ENCODE results near the gene ZNF750.
"Not testable (repeated sequence)": the region's sequence is repeated elsewhere in the genome, so short reads cannot be mapped to it uniquely, and the experiment has no call there.

The ZNF750 gene

GRCh38 chr17:82790391-82790790 lies 49.4 kb downstream of the ZNF750 start:
- no peak for DNase-seq

DNA sequence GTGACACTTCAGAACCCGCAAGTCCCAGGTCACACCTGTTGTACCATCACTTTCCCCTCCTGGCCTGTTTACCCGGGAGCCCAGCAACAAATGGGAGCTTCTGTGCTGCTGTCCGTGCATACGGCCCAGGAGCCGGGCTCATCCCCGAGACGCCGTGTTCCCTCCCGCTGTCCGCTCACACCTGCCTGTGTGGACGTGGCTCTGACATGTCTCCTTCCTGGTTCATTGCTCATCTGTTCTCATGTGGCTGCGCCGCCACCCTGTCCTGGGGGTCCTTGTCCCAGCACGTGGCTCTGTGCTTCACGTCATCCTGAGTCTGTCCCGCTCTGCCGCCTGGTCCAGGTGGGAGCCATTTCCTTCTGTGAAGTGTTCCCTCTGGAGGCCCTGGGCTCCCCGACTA lies 50.0 kb downstream of the ZNF750 start:
- no peak for DNase-seq

- DNase-seq: peak; percentile 43
These were observed 50.7 kb downstream of the ZNF750 start for GRCh38 chr17:82789051-82789592.

- DNase-seq: peak; percentile 55
These were observed 51.4 kb downstream of the ZNF750 start for GRCh38 chr17:82788206-82789001.

- DNase-seq: peak; percentile 96
These were observed 52.6 kb downstream of the ZNF750 start for GRCh38 chr17:82787081-82787848.

DNA sequence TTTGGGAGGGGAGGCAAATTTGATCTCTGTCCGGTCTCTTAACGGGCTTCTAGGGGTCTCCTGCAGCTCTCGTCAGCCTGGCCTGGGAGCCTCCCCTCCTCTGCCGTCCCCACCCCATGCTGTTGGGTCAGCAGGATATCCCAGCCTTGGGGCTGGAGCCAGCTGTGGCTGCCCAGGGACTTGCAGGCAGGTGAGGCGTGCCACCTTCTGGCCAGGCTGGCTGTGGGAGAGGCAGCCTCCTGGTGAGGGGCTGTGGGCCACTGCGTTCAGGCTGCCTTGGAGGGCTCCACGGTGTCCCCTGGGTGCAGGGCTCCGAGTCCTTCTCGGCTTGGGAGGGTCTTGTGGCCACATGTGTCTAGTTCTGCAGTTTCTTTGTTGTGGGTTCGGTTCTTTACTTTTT lies 53.4 kb downstream of the ZNF750 start:
- peak; percentile 64 for DNase-seq

- not testable (repeated sequence) for DNase-seq
These were observed 54.2 kb downstream of the ZNF750 start for GRCh38 chr17:82785581-82785980.

- no peak for DNase-seq
These were observed 56.3 kb downstream of the ZNF750 start for GRCh38 chr17:82783498-82783897.

DNA sequence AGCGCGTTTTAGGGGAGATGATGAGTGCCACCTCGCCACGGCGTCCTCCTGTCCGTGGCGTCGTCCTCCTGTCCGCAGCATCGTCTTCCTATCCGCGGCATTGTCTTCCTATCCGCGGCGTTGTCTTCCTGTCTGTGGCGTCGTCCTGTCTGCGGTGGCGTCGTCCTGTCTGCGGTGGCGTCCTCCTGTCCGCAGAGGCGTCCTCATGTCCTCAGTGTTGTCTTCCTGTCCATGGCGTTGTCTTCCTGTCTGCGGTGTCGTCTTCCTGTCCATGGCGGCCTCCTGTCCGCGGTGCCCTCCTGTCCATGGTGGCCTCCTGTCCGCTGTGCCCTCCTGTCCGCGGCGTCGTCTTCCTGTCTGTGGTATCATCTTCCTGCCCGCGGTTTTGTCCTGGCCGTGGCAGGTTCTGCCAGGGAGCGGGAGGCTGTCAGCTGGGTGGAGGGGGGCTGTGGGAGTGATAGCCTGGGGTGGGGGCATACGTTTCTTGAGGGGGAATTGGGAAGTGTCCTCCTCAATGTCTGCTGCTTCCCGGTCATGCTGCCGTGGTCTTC lies 57.1 kb downstream of the ZNF750 start:
- no peak for DNase-seq

DNA sequence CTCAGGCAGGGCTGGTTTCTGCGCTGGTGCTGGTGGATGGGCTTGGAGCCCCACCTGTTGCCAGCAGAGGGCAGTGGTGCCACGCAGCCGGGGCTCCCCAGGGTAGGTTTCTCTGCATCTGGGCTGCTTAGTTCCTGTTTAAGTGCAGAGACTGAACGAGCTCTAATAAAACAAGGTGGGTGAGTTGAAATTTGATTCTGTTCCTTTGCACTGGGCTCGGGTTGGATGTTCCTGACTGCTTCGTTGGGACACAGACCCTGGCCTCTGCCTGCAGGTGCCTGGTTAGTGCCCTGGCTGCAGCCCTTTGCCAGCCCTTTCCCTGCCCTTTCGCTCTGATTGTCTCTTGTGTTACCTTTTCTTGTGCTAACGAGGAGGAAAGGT lies 57.9 kb downstream of the ZNF750 start:
- peak; percentile 92 for DNase-seq

DNA sequence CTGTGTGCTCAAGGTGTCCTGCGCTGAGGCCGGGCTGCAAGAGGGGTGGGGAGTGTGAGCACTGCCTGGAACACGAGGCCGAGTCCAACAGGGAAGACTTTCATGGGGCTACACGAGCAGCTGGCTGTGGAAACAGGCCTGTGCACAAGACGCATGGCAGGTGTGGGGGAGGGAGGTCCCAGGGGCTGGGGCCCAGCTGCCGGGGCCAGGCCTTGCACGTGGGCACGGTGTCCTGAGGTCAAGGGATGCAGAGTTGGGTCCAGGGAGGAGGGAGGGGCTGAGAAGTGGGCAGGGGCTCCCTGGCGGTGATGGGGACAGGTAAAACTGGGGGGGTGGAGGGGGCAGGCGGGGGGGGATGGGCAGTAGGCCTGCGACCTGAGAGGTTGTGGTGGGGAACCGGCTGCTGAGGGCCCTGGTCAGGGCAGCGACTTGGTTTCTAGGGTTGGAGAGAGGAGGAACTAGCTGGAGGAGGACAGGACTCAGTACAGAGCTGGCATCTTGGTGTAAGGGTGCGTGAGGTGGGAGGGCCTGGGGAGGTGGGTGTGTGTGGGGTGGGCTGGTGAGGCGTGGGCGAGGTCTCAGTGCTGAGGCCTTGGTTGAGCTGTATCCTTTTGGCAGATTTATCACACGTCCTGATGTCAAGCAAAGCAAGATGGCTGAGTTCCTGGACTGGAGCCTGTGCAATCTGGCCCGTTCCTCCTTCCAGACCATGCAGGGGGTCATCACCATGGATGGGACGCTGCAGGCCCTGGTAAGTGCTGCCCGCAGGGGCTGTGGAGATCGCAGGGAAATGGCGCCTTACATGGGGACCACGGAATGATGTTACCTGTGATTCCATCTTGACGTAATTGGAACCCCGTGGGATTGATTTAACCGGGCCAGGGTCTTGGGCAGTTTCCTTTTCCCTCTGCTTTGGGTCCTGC lies 58.6 kb downstream of the ZNF750 start:
- no peak for DNase-seq

DNA sequence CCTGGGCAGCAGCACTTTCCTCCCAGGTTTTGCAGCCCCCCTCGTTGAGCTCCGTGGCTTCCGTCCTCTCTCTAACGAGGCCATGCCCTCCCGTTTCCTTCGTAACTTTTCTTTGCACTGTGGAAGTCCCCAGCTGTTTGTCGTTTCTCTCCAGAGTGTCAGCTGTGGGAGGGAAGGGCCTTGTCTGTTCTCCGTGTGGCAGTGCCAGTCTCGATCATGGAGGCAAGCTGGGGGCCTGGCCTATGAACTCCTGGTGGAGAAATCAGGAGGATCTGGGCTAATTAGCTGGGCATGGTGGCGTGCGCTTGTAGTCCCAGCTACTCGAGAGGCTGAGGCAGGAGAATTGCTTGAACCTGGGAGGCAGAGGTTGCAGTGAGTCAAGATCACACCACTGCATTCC lies 59.6 kb downstream of the ZNF750 start:
- no peak for DNase-seq

- no peak for DNase-seq
These were observed 60.3 kb downstream of the ZNF750 start for GRCh38 chr17:82779541-82779940.
